ENCODE results near the gene GPC1.

- TF ChIP-seq CTCF (conservative IDR thresholded peaks at IDR 0.05 in 1 of 2, IDR thresholded peaks at IDR 0.05 in 1 of 2; ENCODE audit: low read depth in 1 of 2, low read length in 2 of 2) (no peak), EZH2 (IDR thresholded peaks at IDR 0.05; ENCODE audit: low read length, missing control alignments) (no peak)
These were observed 34.9 kb upstream of the GPC1 start for GRCh38 chr2:240400371-240401161.

Data from fibroblast of lung (primary cell).